B cell (primary cell): ENCODE results near the gene CRTC2.

ENCODE experiments used
- CTCF ChIP-seq: fragments of 200-600 bp; IDR thresholded peaks from one replicate; pipeline ENCODE4 v1.8.0; 2022; ENCODE audit warnings: antibody characterized with exemption, mild to moderate bottlenecking
- EZH2 ChIP-seq: IDR thresholded peaks from 2 replicates; pipeline ENCODE4 v1.6.1; 2012; ENCODE audit warnings: borderline replicate concordance, low read depth, mild to moderate bottlenecking, moderate library complexity, low read length; ENCODE audit not compliant: insufficient read depth, poor library complexity, severe bottlenecking

DNA sequence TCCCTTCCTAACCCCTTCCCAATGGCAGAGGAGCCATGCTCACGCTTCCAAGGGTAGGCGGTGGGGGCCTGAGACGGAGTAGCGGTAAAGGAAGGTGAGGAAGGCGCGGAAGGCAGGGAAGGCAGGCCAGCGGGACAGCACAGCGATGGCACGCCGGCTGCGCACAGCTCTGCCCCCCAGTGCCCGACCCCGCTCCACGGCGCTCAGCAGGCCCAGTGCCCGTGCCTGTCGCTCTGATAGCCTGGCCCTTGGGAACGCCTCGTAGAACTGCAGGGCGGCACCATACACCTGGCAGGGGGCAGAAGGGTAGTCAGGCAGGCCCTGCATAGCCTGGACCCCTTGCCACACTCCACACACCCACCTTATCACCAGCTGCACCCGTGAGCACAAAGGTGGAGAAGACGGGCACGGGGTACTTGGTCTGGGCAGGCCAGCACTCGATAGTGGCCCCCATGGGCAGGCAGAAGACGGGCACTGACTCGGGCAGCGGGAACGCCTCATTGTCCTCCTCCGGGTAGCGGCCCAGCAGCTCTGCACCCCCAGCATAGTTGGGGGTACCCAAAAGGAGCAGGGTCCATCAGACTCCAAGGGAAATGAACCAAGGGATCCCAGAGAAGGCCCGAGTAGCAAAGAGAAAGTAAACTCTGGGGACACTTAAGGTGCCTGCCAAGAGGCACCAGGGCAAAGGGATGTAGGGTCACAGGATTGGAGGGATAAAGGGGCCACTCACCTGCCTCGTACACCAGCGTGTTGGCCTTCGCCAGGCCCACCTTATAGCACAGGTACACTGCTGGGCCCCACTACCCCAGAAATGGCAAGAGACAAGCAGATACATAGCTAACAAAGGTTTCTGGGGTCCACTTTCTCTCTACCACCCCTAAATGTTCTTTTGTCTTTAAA lies 16.3 kb downstream of the CRTC2 start:
- TF ChIP-seq CTCF (no peak), EZH2 (no peak)
